Measurements from ENCODE around the gene DDX59. TPM values are rescaled to one million over a fixed set of nuclear protein-coding genes. Genes with fewer than 3 reads are reported as not detected.

Gene DDX59
- total and polyA plus RNA-seq, 9 of the 15 experiments (the other 6 are each of a cell fraction or from before 2014, with no cell fraction given): 8.3 to 30.4 (median 19.8) TPM

DNA sequence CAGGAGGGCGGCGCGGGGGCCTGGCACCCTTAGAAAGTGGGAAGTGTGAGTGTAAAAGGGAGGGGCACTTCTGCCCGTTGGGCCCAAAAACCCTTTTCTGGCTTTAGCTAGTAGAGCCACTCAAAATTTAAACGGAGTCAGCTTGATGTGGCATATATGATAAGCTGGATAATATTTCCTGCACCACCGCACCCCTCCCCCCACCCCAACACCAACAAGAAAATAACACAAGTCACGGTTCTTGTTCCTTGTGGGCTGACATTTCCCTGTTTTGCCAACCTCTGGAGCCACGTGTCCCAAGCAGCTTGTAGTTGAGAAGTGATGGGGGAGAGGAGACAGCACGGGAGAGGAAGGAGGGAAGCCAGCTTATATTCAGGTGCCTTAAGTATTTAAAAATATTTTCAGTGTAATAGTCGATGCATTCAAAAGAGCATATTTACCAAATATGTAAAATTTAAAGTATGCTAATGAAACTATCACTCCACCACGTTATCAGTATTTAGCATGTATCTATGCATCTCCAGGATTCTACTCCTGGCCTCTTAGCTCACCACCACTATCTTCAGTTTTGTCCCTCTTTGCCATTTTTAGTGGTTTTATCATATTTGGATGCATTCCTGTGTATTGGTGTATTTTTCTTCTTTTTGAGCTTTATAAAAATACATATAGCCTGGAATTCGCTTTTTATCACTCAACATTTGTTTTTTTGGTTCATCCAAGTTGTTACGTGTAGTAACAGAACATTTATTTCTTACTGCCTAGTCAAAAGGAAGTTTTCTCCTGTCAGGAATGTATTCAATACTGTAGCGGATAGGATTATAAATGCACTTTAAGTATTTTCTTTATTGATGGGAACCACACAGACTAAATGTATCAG lies 773 bp upstream of the DDX59 start (continued):
- TF ChIP-seq, protein P1, sequence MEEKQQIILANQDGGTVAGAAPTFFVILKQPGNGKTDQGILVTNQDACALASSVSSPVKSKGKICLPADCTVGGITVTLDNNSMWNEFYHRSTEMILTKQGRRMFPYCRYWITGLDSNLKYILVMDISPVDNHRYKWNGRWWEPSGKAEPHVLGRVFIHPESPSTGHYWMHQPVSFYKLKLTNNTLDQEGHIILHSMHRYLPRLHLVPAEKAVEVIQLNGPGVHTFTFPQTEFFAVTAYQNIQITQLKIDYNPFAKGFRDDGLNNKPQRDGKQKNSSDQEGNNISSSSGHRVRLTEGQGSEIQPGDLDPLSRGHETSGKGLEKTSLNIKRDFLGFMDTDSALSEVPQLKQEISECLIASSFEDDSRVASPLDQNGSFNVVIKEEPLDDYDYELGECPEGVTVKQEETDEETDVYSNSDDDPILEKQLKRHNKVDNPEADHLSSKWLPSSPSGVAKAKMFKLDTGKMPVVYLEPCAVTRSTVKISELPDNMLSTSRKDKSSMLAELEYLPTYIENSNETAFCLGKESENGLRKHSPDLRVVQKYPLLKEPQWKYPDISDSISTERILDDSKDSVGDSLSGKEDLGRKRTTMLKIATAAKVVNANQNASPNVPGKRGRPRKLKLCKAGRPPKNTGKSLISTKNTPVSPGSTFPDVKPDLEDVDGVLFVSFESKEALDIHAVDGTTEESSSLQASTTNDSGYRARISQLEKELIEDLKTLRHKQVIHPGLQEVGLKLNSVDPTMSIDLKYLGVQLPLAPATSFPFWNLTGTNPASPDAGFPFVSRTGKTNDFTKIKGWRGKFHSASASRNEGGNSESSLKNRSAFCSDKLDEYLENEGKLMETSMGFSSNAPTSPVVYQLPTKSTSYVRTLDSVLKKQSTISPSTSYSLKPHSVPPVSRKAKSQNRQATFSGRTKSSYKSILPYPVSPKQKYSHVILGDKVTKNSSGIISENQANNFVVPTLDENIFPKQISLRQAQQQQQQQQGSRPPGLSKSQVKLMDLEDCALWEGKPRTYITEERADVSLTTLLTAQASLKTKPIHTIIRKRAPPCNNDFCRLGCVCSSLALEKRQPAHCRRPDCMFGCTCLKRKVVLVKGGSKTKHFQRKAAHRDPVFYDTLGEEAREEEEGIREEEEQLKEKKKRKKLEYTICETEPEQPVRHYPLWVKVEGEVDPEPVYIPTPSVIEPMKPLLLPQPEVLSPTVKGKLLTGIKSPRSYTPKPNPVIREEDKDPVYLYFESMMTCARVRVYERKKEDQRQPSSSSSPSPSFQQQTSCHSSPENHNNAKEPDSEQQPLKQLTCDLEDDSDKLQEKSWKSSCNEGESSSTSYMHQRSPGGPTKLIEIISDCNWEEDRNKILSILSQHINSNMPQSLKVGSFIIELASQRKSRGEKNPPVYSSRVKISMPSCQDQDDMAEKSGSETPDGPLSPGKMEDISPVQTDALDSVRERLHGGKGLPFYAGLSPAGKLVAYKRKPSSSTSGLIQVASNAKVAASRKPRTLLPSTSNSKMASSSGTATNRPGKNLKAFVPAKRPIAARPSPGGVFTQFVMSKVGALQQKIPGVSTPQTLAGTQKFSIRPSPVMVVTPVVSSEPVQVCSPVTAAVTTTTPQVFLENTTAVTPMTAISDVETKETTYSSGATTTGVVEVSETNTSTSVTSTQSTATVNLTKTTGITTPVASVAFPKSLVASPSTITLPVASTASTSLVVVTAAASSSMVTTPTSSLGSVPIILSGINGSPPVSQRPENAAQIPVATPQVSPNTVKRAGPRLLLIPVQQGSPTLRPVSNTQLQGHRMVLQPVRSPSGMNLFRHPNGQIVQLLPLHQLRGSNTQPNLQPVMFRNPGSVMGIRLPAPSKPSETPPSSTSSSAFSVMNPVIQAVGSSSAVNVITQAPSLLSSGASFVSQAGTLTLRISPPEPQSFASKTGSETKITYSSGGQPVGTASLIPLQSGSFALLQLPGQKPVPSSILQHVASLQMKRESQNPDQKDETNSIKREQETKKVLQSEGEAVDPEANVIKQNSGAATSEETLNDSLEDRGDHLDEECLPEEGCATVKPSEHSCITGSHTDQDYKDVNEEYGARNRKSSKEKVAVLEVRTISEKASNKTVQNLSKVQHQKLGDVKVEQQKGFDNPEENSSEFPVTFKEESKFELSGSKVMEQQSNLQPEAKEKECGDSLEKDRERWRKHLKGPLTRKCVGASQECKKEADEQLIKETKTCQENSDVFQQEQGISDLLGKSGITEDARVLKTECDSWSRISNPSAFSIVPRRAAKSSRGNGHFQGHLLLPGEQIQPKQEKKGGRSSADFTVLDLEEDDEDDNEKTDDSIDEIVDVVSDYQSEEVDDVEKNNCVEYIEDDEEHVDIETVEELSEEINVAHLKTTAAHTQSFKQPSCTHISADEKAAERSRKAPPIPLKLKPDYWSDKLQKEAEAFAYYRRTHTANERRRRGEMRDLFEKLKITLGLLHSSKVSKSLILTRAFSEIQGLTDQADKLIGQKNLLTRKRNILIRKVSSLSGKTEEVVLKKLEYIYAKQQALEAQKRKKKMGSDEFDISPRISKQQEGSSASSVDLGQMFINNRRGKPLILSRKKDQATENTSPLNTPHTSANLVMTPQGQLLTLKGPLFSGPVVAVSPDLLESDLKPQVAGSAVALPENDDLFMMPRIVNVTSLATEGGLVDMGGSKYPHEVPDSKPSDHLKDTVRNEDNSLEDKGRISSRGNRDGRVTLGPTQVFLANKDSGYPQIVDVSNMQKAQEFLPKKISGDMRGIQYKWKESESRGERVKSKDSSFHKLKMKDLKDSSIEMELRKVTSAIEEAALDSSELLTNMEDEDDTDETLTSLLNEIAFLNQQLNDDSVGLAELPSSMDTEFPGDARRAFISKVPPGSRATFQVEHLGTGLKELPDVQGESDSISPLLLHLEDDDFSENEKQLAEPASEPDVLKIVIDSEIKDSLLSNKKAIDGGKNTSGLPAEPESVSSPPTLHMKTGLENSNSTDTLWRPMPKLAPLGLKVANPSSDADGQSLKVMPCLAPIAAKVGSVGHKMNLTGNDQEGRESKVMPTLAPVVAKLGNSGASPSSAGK (IDR thresholded peaks at IDR 0.05): peak; percentile 91
- TF ChIP-seq PHTF2 (CRISPR knock-in tag; IDR thresholded peaks at IDR 0.05) (peak; percentile 49; the same call in 1 of the 2 replicates), NR2C2 (CRISPR knock-in tag; IDR thresholded peaks at IDR 0.05) (no peak), NR2C2 (tag; IDR thresholded peaks at IDR 0.05) (peak; percentile 37; the same call in 1 of the 2 replicates), FOSL1 (tag; conservative IDR thresholded peaks at IDR 0.05) (peak; percentile 58), TEAD2 (tag; IDR thresholded peaks at IDR 0.05) (peak; percentile 13; the same call in 1 of the 2 replicates), CBFA2T3 (IDR thresholded peaks at IDR 0.05) (no peak; the same call in 1 of the 2 replicates), FOXJ2 (tag; IDR thresholded peaks at IDR 0.05) (peak; percentile 78), HDAC1 (IDR thresholded peaks at IDR 0.05) (peak; percentile 45 to 89; a peak in 1 of 4 replicates), ZNF316 (IDR thresholded peaks at IDR 0.05) (peak; percentile 78), NRF1 (conservative IDR thresholded peaks at IDR 0.05 in 1 of 2, IDR thresholded peaks at IDR 0.05 in 1 of 2) (no peak), SAP30 (IDR thresholded peaks at IDR 0.05; ENCODE audit: borderline replicate concordance, insufficient read depth, low read depth, low read length, poor library complexity, severe bottlenecking) (peak; percentile 58), ETV5 (CRISPR knock-in tag; IDR thresholded peaks at IDR 0.05; ENCODE audit: low read depth) (0 out of 2 replicates have a peak, but pooled peaks have one; percentile 62), TBL1XR1 (IDR thresholded peaks at IDR 0.05; ENCODE audit: low read length in 2 of 2) (peak in 1 of 2 experiments; percentile 5; a peak in 1 of 4 replicates), ZKSCAN1 (IDR thresholded peaks at IDR 0.05; ENCODE audit: low read depth, low read length) (peak; percentile 8; the same call in 1 of the 2 replicates)
- TF ChIP-seq, protein P2, sequence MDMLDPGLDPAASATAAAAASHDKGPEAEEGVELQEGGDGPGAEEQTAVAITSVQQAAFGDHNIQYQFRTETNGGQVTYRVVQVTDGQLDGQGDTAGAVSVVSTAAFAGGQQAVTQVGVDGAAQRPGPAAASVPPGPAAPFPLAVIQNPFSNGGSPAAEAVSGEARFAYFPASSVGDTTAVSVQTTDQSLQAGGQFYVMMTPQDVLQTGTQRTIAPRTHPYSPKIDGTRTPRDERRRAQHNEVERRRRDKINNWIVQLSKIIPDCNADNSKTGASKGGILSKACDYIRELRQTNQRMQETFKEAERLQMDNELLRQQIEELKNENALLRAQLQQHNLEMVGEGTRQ (CRISPR knock-in tag; IDR thresholded peaks at IDR 0.05): peak; percentile 83

Measured in K562 (cell line).